Heart right ventricle (tissue), 12 donors: ENCODE measurements around the gene ARFGAP1. TPM values are rescaled to one million over a fixed set of nuclear protein-coding genes. Genes with fewer than 3 reads are reported as not detected.

ENCODE experiments used
- microRNA-seq, 2 donors: library from miRNA; unstranded; fragments of <30 nt; microRNA quantifications; one replicate each; pipeline ENCODE4 v1.2.0, GENCODE V29; 2021
- polyA plus RNA-seq, 2 donors: library from polyadenylated mRNA; stranded (reverse); fragments of 200-250 nt; gene quantifications; one replicate each; pipeline ENCODE4 v1.2.3, GENCODE V29; 2013
- total RNA-seq, 10 donors: library from RNA; stranded (reverse); fragmentation: NEBNext Ultra II Directional in 3 of 10; extraction: Animal tissue kit (Norgen Biotek cat#: 25700) in 3 of 10; gene quantifications; one replicate each; pipeline versions ENCODE4 v1.2.1 to v1.2.4, GENCODE V29; 2021 to 2023
- donor health status: ischemic (EF 13 %, LVEDD 7.1; RV severe dilation, severe dysfunction).
- donor health status: healthy with polysubstance abuse.
- donor health status: DM: no; HTN: yes; CAD: no.
- donor health status: DM: no; HTN: no; CAD: no.
- donor health status: ischemic (EF 25% LVEDD 6.9; RV normal size, moderate dysfunction).
- donor health status: ischemic (EF 25% LVEDD 5.7; RV mildly dilated, moderate dysfunction).
- donor health status: healthy.
- donor health status: nonischemic (EF 11% LVEDD 7.7; RV severe dilation, severe dysfunction).
- donor health status: DM: yes; HTN: yes; CAD: no.
- donor health status: PGD.
- donor health status: ischemic (EF 29% LVEDD 5.4; RV normal size, mild dysfunction).
- donor health status: nonischemic (EF 23%, LVEDD 6.1; RV moderate dilation, normal function).

ARFGAP1 gene
- total and polyA plus RNA-seq, 12 donors: 20.4 to 72.6 (median 32.3) TPM

Small RNA genes lying within 50 kb of the gene (microRNA-seq; reads per million reads assigned to microRNA genes)
- gene MIR3196 (0 reads per million in 2 donors), gene MIR4326 (0 to 0.60 reads per million in 2 donors)

Other genes starting within 250 kb of the ARFGAP1 start
- 10 to 100 TPM; 18.3 to 31.6 (median 21.7) TPM for gene YTHDF1, start 56.7 kb upstream of the ARFGAP1 start, total RNA-seq
- gene YTHDF1, start 56.7 kb upstream of the ARFGAP1 start, polyA plus RNA-seq: 10 to 100 TPM; 15.3 to 19.8 TPM
- gene BIRC7, start 36.9 kb upstream of the ARFGAP1 start, total RNA-seq: 1 to 10 TPM in 1 of 10 donors, under 1 TPM in 4, not detected in 5; 0.21 to 2.1 (median 0.37) TPM
- not detected for gene BIRC7, start 36.9 kb upstream of the ARFGAP1 start, polyA plus RNA-seq
- not detected for gene NKAIN4, start 18.4 kb upstream of the ARFGAP1 start, total RNA-seq
- under 1 TPM in 1 of 2 donors, not detected in 1; 0.04 TPM for gene NKAIN4, start 18.4 kb upstream of the ARFGAP1 start, polyA plus RNA-seq
- gene COL20A1, start 20.4 kb downstream of the ARFGAP1 start, total RNA-seq: under 1 TPM in 2 of 10 donors, not detected in 8; 0.26 to 0.30 TPM
- not detected for gene COL20A1, start 20.4 kb downstream of the ARFGAP1 start, polyA plus RNA-seq
- 1 to 10 TPM in 4 of 10 donors, under 1 TPM in 2, not detected in 4; 0.38 to 1.5 (median 1.1) TPM for gene CHRNA4, start 88.5 kb downstream of the ARFGAP1 start, total RNA-seq
- gene CHRNA4, start 88.5 kb downstream of the ARFGAP1 start, polyA plus RNA-seq: under 1 TPM; 0.06 to 0.22 TPM
- 1 to 10 TPM in 3 of 10 donors, under 1 TPM in 1, not detected in 6; 0.26 to 3.8 (median 1.9) TPM for gene KCNQ2, start 199.8 kb downstream of the ARFGAP1 start, total RNA-seq
- gene KCNQ2, start 199.8 kb downstream of the ARFGAP1 start, polyA plus RNA-seq: under 1 TPM in 1 of 2 donors, not detected in 1; 0.03 TPM
- 1,000 to 10,000 TPM; 1,074 to 1,437 (median 1,307) TPM for gene EEF1A2, start 226.3 kb downstream of the ARFGAP1 start, total RNA-seq
- gene EEF1A2, start 226.3 kb downstream of the ARFGAP1 start, polyA plus RNA-seq: 1,000 to 10,000 TPM in 1 of 2 donors, 100 to 1,000 TPM in 1; 881 to 1,465 TPM
- 100 to 1,000 TPM; 186 to 433 (median 269) TPM for gene PPDPF, start 248.0 kb downstream of the ARFGAP1 start, total RNA-seq
- 100 to 1,000 TPM; 261 to 324 TPM for gene PPDPF, start 248.0 kb downstream of the ARFGAP1 start, polyA plus RNA-seq